ENCODE measurements around the gene FGL2. TPM values are rescaled to one million over a fixed set of nuclear protein-coding genes. Genes with fewer than 3 reads are reported as not detected.

FGL2 gene
- total and polyA plus RNA-seq, 3 donors from 2014 or later: 2.0 to 18.3 (median 8.4) TPM

GRCh38 chr7:77217474-77218185 lies 18.0 kb upstream of the FGL2 start:
- H3K9me3 ChIP-seq: no peaks in the 10 kb centered on the region
- H3K27me3 ChIP-seq: no peaks in the 10 kb centered on the region
- no peak overlapping the region for H3K4me3 ChIP-seq
- 93 to 98% methylated on average over 2 of the region's 2 CpGs for WGBS, 2 donors
- H3K27ac ChIP-seq: no peak overlapping the region
- intact Hi-C loops (cut with DNase I; ENCODE audit: low total_unique reads): no loop called here
- TF ChIP-seq POLR2A (IDR thresholded peaks at IDR 0.05) (no peak), CTCF (IDR thresholded peaks at IDR 0.05) (no peak)
- H3K4me1 ChIP-seq: no peaks in the 10 kb centered on the region
- H3K36me3 ChIP-seq (ENCODE audit: low read depth, missing control alignments): no peaks in the 10 kb centered on the region
- DNase-seq: no peak

GRCh38 chr7:77216181-77216845 lies 16.7 kb upstream of the FGL2 start:
- intact Hi-C loops (cut with DNase I; ENCODE audit: low total_unique reads): no loop called here
- no peak overlapping the region for H3K27ac ChIP-seq
- H3K27me3 ChIP-seq: no peaks in the 10 kb centered on the region
- H3K36me3 ChIP-seq (ENCODE audit: low read depth, missing control alignments): no peaks in the 10 kb centered on the region
- H3K4me3 ChIP-seq: no peak overlapping the region
- no peak for DNase-seq
- TF ChIP-seq CTCF (IDR thresholded peaks at IDR 0.05) (no peak), POLR2A (IDR thresholded peaks at IDR 0.05) (no peak)
- 74 to 85% methylated on average over 3 of the region's 3 CpGs for WGBS, 2 donors
- no peaks in the 10 kb centered on the region for H3K9me3 ChIP-seq
- no peaks in the 10 kb centered on the region for H3K4me1 ChIP-seq

GRCh38 chr7:77209479-77210139 lies 10.0 kb upstream of the FGL2 start:
- intact Hi-C loops (cut with DNase I; ENCODE audit: low total_unique reads): no loop called here
- Histone ChIP-seq H3K36me3 (ENCODE audit: low read depth, missing control alignments) (no peaks in the 10 kb centered on the region), H3K4me1 (no peaks in the 10 kb centered on the region), H3K9me3 (no peaks in the 10 kb centered on the region), H3K4me3 (no peak overlapping the region), H3K27ac (no peak overlapping the region), H3K27me3 (no peaks in the 10 kb centered on the region)
- 90 to 92% methylated on average over 5 to 6 of the region's 6 CpGs for WGBS, 2 donors
- no peak for DNase-seq
- TF ChIP-seq CTCF (IDR thresholded peaks at IDR 0.05) (no peak), POLR2A (IDR thresholded peaks at IDR 0.05) (no peak)

- no peaks in the 10 kb centered on the region for H3K27me3 ChIP-seq
- H3K4me3 ChIP-seq: no peak overlapping the region
- H3K27ac ChIP-seq: no peak overlapping the region
- intact Hi-C loops (cut with DNase I; ENCODE audit: low total_unique reads): no loop called here
- TF ChIP-seq POLR2A (IDR thresholded peaks at IDR 0.05): no peak
- no peak for TF ChIP-seq CTCF (IDR thresholded peaks at IDR 0.05)
- no peaks in the 10 kb centered on the region for H3K4me1 ChIP-seq
- H3K36me3 ChIP-seq (ENCODE audit: low read depth, missing control alignments): no peaks in the 10 kb centered on the region
- no peaks in the 10 kb centered on the region for H3K9me3 ChIP-seq
- DNase-seq: no peak
These were observed 8.8 kb upstream of the FGL2 start for GRCh38 chr7:77208416-77208815.

All from testis (tissue), 3 donors.